Endodermal cell (in vitro differentiated cells): Measurements from ENCODE around the gene ODAPH. TPM values are rescaled to one million over a fixed set of nuclear protein-coding genes. Genes with fewer than 3 reads are reported as not detected.

ENCODE experiments used
- DNase-seq: peaks from one replicate; pipeline ENCODE4 v3.0.0-alpha.2; 2017
- H3K27ac ChIP-seq: 2 replicates; pipeline ENCODE4 v1.5.1; 2013; ENCODE audit warnings: mild to moderate bottlenecking, low read depth, low read length, moderate library complexity
- H3K27me3 ChIP-seq: 2 replicates; pipeline ENCODE4 v1.6.1; 2013; ENCODE audit warnings: mild to moderate bottlenecking, low read length, moderate library complexity; ENCODE audit not compliant: insufficient read depth, control insufficient read depth, poor library complexity, severe bottlenecking
- H3K36me3 ChIP-seq: 2 replicates; pipeline ENCODE4 v1.7.0; 2013; ENCODE audit warnings: mild to moderate bottlenecking, low read length, moderate library complexity; ENCODE audit not compliant: control insufficient read depth, insufficient read depth
- H3K4me1 ChIP-seq: one replicate; pipeline ENCODE4 v1.7.0; 2013; ENCODE audit warnings: low read length; ENCODE audit not compliant: control insufficient read depth, insufficient read depth
- H3K4me3 ChIP-seq: 2 replicates; pipeline ENCODE4 v1.5.1; 2013; ENCODE audit warnings: mild to moderate bottlenecking, low read length, moderate library complexity
- H3K9ac ChIP-seq: 2 replicates; pipeline ENCODE4 v1.6.1; 2013; ENCODE audit warnings: mild to moderate bottlenecking, low read length, moderate library complexity; ENCODE audit not compliant: poor library complexity, severe bottlenecking; ENCODE audit errors: extremely low read depth
- H3K9me3 ChIP-seq: 2 replicates; pipeline ENCODE4 v1.6.1; 2013; ENCODE audit warnings: mild to moderate bottlenecking, low read length, moderate library complexity; ENCODE audit not compliant: control insufficient read depth
- H3K27ac Mint-ChIP-seq: 2 replicates; pipeline ENCODE4 v1.8.0; 2020; ENCODE audit warnings: mixed read lengths
- H3K27me3 Mint-ChIP-seq: 2 replicates; pipeline ENCODE4 v1.8.0; 2021; ENCODE audit warnings: mild to moderate bottlenecking, mixed read lengths; ENCODE audit not compliant: insufficient read depth
- H3K36me3 Mint-ChIP-seq: 2 replicates; pipeline ENCODE4 v1.8.0; 2020; ENCODE audit warnings: low read depth, mixed read lengths
- H3K4me1 Mint-ChIP-seq: 2 replicates; pipeline ENCODE4 v1.8.0; 2020; ENCODE audit warnings: mixed read lengths
- H3K4me3 Mint-ChIP-seq: 2 replicates; pipeline ENCODE4 v1.8.0; 2020; ENCODE audit warnings: mild to moderate bottlenecking, moderate library complexity, mixed read lengths
- H3K9me3 Mint-ChIP-seq: 2 replicates; pipeline ENCODE4 v1.8.0; 2020; ENCODE audit warnings: mild to moderate bottlenecking, mixed read lengths
- WGBS, 2 experiments: methylation state at CpG; one replicate each; pipeline versions ENCODE4 v1.1.5 to v1.1.7; 2013; ENCODE audit warnings: missing lambda C conversion rate in 2 of 2, mixed read lengths in 1 of 2; ENCODE audit not compliant: insufficient coverage in 1 of 2, insufficient read length in 1 of 2; 5-methylcytosine and 5-hydroxymethylcytosine counted together
- total RNA-seq, 2 donors: library from RNA; stranded (reverse); fragmentation: NEBNext Ultra II Directional in 1 of 2; extraction: Animal tissue kit (Norgen Biotek cat#: 25700) in 1 of 2; gene quantifications; 2 replicates in 1 of 2; 3 replicates in 1 of 2; pipeline ENCODE4 v1.2.1, GENCODE V29; 2021
- TF ChIP-seq, protein P1 (sequence below): fragments of 200-600 bp; sonication (generic); conservative IDR thresholded peaks from 2 replicates; pipeline ENCODE4 v1.5.0; 2021; ENCODE audit warnings: antibody characterized with exemption, mild to moderate bottlenecking

ODAPH gene
- total RNA-seq, 2 donors from 2014 or later: not detected

DNA sequence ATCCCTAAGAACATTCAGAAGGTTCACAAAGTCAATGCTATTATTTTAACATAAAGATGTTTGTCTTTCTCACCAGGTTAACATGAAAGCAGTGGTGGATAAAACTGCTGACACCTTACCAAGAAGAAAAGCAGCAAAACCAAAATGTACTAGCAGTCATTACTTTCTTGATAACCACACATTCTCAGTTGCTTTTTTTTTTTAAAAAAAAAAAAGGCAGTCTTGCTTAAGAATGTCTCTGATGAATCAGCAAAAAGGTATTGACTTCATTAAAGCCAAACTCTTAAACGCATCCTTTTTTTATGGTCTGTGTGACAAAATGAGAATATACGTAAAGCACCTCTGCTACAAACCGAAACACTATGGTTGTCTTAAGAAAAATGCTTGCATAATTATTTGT, 42.5 kb downstream of the ODAPH start:
- Histone ChIP-seq H3K27me3 (no peaks in the 10 kb centered on the region), H3K9ac (no peak overlapping the region), H3K27ac (no peak overlapping the region), H3K36me3 (no peaks in the 10 kb centered on the region), H3K4me3 (no peak overlapping the region), H3K4me1 (no peaks in the 10 kb centered on the region), H3K9me3 (no peaks in the 10 kb centered on the region)
- H3K36me3 Mint-ChIP-seq: no peaks in the 10 kb centered on the region
- TF ChIP-seq, protein P1, sequence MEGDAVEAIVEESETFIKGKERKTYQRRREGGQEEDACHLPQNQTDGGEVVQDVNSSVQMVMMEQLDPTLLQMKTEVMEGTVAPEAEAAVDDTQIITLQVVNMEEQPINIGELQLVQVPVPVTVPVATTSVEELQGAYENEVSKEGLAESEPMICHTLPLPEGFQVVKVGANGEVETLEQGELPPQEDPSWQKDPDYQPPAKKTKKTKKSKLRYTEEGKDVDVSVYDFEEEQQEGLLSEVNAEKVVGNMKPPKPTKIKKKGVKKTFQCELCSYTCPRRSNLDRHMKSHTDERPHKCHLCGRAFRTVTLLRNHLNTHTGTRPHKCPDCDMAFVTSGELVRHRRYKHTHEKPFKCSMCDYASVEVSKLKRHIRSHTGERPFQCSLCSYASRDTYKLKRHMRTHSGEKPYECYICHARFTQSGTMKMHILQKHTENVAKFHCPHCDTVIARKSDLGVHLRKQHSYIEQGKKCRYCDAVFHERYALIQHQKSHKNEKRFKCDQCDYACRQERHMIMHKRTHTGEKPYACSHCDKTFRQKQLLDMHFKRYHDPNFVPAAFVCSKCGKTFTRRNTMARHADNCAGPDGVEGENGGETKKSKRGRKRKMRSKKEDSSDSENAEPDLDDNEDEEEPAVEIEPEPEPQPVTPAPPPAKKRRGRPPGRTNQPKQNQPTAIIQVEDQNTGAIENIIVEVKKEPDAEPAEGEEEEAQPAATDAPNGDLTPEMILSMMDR: no peak
- H3K27me3 Mint-ChIP-seq: no peaks in the 10 kb centered on the region
- H3K4me3 Mint-ChIP-seq: no peak overlapping the region
- no peaks in the 10 kb centered on the region for H3K4me1 Mint-ChIP-seq
- no peak for DNase-seq
- no peak overlapping the region for H3K27ac Mint-ChIP-seq
- H3K9me3 Mint-ChIP-seq: no peaks in the 10 kb centered on the region
- WGBS, 2 experiments: 88 to 100% methylated on average over 2 to 3 of the region's 3 CpGs

DNA sequence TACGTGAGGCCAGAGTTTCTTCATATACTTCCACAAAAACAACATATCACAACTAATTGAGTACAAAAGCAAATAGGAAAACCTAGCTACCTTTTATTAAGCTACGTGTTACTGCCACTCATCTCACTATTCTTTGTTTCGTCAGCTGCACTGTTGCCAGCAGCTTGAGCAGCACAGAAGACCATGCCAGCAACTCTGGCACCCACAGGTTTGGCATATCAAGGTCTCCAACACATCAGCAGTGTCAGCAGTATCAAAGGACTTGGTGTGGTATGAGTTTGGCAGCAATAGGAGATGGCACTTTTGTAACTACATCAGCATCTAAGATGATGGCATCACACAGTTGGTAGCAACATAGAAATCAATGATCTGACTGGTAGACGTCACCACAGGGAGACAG, 43.8 kb downstream of the ODAPH start:
- Histone ChIP-seq H3K4me3 (no peak overlapping the region), H3K9me3 (no peaks in the 10 kb centered on the region), H3K36me3 (no peaks in the 10 kb centered on the region), H3K27ac (no peak overlapping the region), H3K27me3 (no peaks in the 10 kb centered on the region), H3K9ac (no peak overlapping the region), H3K4me1 (no peaks in the 10 kb centered on the region)
- TF ChIP-seq, protein P1: no peak
- Mint-ChIP-seq H3K9me3 (no peaks in the 10 kb centered on the region), H3K36me3 (no peaks in the 10 kb centered on the region), H3K4me3 (no peak overlapping the region), H3K27ac (no peak overlapping the region), H3K27me3 (no peaks in the 10 kb centered on the region), H3K4me1 (no peaks in the 10 kb centered on the region)
- no peak for DNase-seq
- 93 to 100% methylated on average over 4 of the region's 4 CpGs for WGBS, 2 experiments

DNA sequence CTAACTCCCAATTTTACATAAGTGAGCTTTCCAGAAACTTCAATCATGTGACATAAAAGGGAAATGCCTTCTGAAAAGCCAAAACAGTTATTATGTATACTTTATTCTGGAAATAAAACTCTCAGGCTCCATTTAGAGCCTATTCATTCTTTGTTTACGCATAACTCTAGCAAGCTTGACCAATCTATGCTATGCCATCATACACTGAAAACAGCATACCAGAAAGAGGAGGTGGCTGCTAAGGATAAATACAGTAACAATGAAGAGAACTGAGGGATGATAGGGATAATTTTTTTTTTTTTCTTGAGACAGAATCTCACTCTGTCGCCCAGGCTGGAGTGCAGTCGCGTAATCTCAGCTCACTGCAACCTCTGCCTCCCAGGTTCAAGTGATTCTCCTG, 50.1 kb downstream of the ODAPH start:
- Mint-ChIP-seq H3K36me3 (no peaks in the 10 kb centered on the region), H3K4me3 (no peak overlapping the region), H3K4me1 (no peaks in the 10 kb centered on the region), H3K27me3 (no peaks in the 10 kb centered on the region), H3K27ac (no peak overlapping the region), H3K9me3 (no peaks in the 10 kb centered on the region)
- Histone ChIP-seq H3K4me3 (no peak overlapping the region), H3K27ac (no peak overlapping the region), H3K27me3 (no peaks in the 10 kb centered on the region), H3K4me1 (no peaks in the 10 kb centered on the region), H3K36me3 (no peaks in the 10 kb centered on the region), H3K9ac (no peak overlapping the region), H3K9me3 (no peaks in the 10 kb centered on the region)
- TF ChIP-seq, protein P1: no peak
- WGBS, 2 experiments: 74% methylated on average over 4 of the region's 4 CpGs; no CpG with 5 or more reads in 1 of the 2 experiments
- no peak for DNase-seq
